ENCODE measurements around the gene MAFB. TPM values are rescaled to one million over a fixed set of nuclear protein-coding genes. Genes with fewer than 3 reads are reported as not detected.

MAFB gene
- total and polyA plus RNA-seq, 2 donors (not counting 1 experiment from before 2014, with no cell fraction given), result 0.40 to 3.0 TPM

DNA sequence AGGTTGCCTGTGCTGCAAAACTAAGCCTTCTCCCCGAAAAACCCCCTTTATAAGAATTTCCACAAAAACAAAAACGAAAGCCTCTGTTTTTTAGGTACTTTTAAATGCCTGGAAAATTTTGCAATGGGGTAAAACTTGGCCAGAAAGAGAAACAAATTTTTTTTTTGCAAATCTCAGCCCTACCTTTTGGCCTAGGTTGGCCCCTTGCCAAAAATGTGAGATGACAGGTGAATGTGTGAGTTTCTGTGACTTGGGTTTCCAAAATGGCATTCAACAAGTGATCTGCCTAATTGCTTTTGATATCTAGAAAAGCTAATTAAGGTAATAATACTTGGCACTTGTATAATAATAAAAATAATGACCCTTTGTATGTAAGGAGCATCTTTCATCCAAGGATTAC is 48.4 kb downstream of the MAFB start:
- no peaks in the 10 kb centered on the region for H4K20me1 ChIP-seq (ENCODE audit: control insufficient read depth, extremely low read depth, insufficient read depth, low read length)
- H3K4me2 ChIP-seq (ENCODE audit: extremely low read depth, insufficient read depth, low read length), result no peak overlapping the region
- no peak for DNase-seq (ENCODE audit: low read depth in 2 of 2)
- no peaks in the 10 kb centered on the region for H3K9me3 ChIP-seq (ENCODE audit: control insufficient read depth, insufficient read depth, low read depth, low read length)
- TF ChIP-seq CTCF (conservative IDR thresholded peaks at IDR 0.05 in 1 of 2, IDR thresholded peaks at IDR 0.05 in 1 of 2; ENCODE audit: low read depth in 1 of 2, low read length in 2 of 2) (no peak), EZH2 (IDR thresholded peaks at IDR 0.05; ENCODE audit: low read length, missing control alignments) (no peak)
- no peaks in the 10 kb centered on the region for H3K36me3 ChIP-seq (ENCODE audit: control insufficient read depth, insufficient read depth, low read length)
- no peaks in the 10 kb centered on the region for H3K27me3 ChIP-seq (ENCODE audit: control insufficient read depth, insufficient read depth, low read length)
- H3K79me2 ChIP-seq (ENCODE audit: control insufficient read depth, insufficient read depth, low read length), result no peaks in the 10 kb centered on the region
- no peak overlapping the region for H3K27ac ChIP-seq (ENCODE audit: insufficient read depth, low read length)
- H3K9ac ChIP-seq (ENCODE audit: insufficient read depth, low read length), result no peak overlapping the region
- no peak overlapping the region for H2AFZ ChIP-seq (ENCODE audit: low read length)
- H3K4me3 ChIP-seq (replicated peaks in 1 of 4; ENCODE audit: control extremely low read depth in 1 of 4, insufficient read depth in 1 of 4, low read depth in 3 of 4, low read length in 4 of 4), result no peak overlapping the region
- H3K4me1 ChIP-seq (ENCODE audit: control insufficient read depth, extremely low read depth, insufficient read depth, low read length), result no peaks in the 10 kb centered on the region

DNA sequence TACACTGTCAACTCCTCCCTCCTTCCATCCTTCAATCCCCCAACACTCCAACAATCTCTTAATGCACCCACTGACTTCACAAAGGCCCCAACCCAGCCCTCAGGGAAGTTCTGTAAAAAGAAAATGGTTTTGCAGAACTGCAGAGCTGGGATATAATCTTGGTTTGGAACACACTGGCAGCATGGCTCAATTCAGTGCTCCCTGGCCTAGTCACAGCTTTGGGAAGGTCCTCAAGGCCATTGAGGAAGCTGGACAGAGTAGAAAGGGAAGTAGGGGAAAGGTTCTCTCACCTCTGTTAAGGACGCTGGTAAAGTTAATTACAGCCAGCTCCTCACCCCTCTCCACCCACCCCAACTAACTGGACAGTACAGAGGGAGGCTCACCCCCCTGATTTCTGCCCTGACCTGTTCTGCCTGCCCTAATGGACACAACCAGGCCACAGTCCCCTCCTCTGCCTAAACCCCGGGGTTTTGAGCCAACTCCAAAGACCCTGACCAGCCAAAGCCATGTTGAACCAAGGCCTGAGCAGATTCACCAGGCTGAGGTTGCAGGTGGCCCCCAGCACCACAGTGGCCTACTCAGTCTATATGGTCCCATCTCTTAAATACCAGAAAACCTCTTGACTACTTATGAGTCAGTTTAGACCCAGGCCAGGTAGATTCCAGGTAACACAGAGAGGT is 49.2 kb downstream of the MAFB start:
- H3K79me2 ChIP-seq (ENCODE audit: control insufficient read depth, insufficient read depth, low read length), result no peaks in the 10 kb centered on the region
- H3K9me3 ChIP-seq (ENCODE audit: control insufficient read depth, insufficient read depth, low read depth, low read length), result no peaks in the 10 kb centered on the region
- no peaks in the 10 kb centered on the region for H3K4me1 ChIP-seq (ENCODE audit: control insufficient read depth, extremely low read depth, insufficient read depth, low read length)
- no peak overlapping the region for H2AFZ ChIP-seq (ENCODE audit: low read length)
- DNase-seq (ENCODE audit: low read depth in 2 of 2), result no peak
- no peak overlapping the region for H3K9ac ChIP-seq (ENCODE audit: insufficient read depth, low read length)
- H4K20me1 ChIP-seq (ENCODE audit: control insufficient read depth, extremely low read depth, insufficient read depth, low read length), result no peaks in the 10 kb centered on the region
- H3K27me3 ChIP-seq (ENCODE audit: control insufficient read depth, insufficient read depth, low read length), result no peaks in the 10 kb centered on the region
- no peak for TF ChIP-seq CTCF (conservative IDR thresholded peaks at IDR 0.05 in 1 of 2, IDR thresholded peaks at IDR 0.05 in 1 of 2; ENCODE audit: low read depth in 1 of 2, low read length in 2 of 2)
- no peak for TF ChIP-seq EZH2 (IDR thresholded peaks at IDR 0.05; ENCODE audit: low read length, missing control alignments)
- H3K4me2 ChIP-seq (ENCODE audit: extremely low read depth, insufficient read depth, low read length), result no peak overlapping the region
- H3K27ac ChIP-seq (ENCODE audit: insufficient read depth, low read length), result no peak overlapping the region
- no peak overlapping the region for H3K4me3 ChIP-seq (replicated peaks in 1 of 4; ENCODE audit: control extremely low read depth in 1 of 4, insufficient read depth in 1 of 4, low read depth in 3 of 4, low read length in 4 of 4)
- H3K36me3 ChIP-seq (ENCODE audit: control insufficient read depth, insufficient read depth, low read length), result no peaks in the 10 kb centered on the region

- H3K9me3 ChIP-seq (ENCODE audit: control insufficient read depth, insufficient read depth, low read depth, low read length), result no peaks in the 10 kb centered on the region
- no peak for DNase-seq (ENCODE audit: low read depth in 2 of 2)
- H3K27ac ChIP-seq (ENCODE audit: insufficient read depth, low read length), result no peak overlapping the region
- no peak for TF ChIP-seq EZH2 (IDR thresholded peaks at IDR 0.05; ENCODE audit: low read length, missing control alignments)
- TF ChIP-seq CTCF (conservative IDR thresholded peaks at IDR 0.05 in 1 of 2, IDR thresholded peaks at IDR 0.05 in 1 of 2; ENCODE audit: low read depth in 1 of 2, low read length in 2 of 2), result no peak
- H3K4me1 ChIP-seq (ENCODE audit: control insufficient read depth, extremely low read depth, insufficient read depth, low read length), result no peaks in the 10 kb centered on the region
- H3K9ac ChIP-seq (ENCODE audit: insufficient read depth, low read length), result no peak overlapping the region
- H4K20me1 ChIP-seq (ENCODE audit: control insufficient read depth, extremely low read depth, insufficient read depth, low read length), result no peaks in the 10 kb centered on the region
- no peaks in the 10 kb centered on the region for H3K79me2 ChIP-seq (ENCODE audit: control insufficient read depth, insufficient read depth, low read length)
- H2AFZ ChIP-seq (ENCODE audit: low read length), result no peak overlapping the region
- no peak overlapping the region for H3K4me3 ChIP-seq (replicated peaks in 1 of 4; ENCODE audit: control extremely low read depth in 1 of 4, insufficient read depth in 1 of 4, low read depth in 3 of 4, low read length in 4 of 4)
- H3K36me3 ChIP-seq (ENCODE audit: control insufficient read depth, insufficient read depth, low read length), result no peaks in the 10 kb centered on the region
- H3K4me2 ChIP-seq (ENCODE audit: extremely low read depth, insufficient read depth, low read length), result no peak overlapping the region
- no peaks in the 10 kb centered on the region for H3K27me3 ChIP-seq (ENCODE audit: control insufficient read depth, insufficient read depth, low read length)
Measured at GRCh38 chr20:40639132-40639531, 49.9 kb downstream of the MAFB start.

Measured in fibroblast of lung (primary cell).